ENCODE measurements around the gene MYO18A.

Gene MYO18A

GRCh38 chr17:29135464-29135863, 44.7 kb downstream of the MYO18A start:
- Histone ChIP-seq H3K4me3 (ENCODE audit: low read depth, low read length) (no peak overlapping the region), H3K4me1 (ENCODE audit: control insufficient read depth, insufficient read depth, low read length) (peaks cover 5% of the 10 kb centered on the region), H3K9me3 (ENCODE audit: control insufficient read depth, insufficient read depth, low read depth, low read length) (no peaks in the 10 kb centered on the region), H3K36me3 (ENCODE audit: control insufficient read depth in 2 of 2, insufficient read depth in 1 of 2, low read length in 2 of 2) (no peaks in the 10 kb centered on the region), H3K27ac (ENCODE audit: extremely low read depth, low read depth, low read length) (no peak overlapping the region)
- ChIA-PET CTCF (interaction anchor here (21.4 kb wide), 1 partner anchor 17 kb away, joined by 506 read pairs; no protein-coding TSS in a partner anchor), POLR2A (no interaction called here)
- TF ChIP-seq ZNF280C (tag by site-specific recombination; IDR thresholded peaks at IDR 0.05) (no peak), ZNF518A (tag by site-specific recombination; conservative IDR thresholded peaks at IDR 0.05; ENCODE audit: low read depth) (no peak), ZNF548 (tag by site-specific recombination; IDR thresholded peaks at IDR 0.05) (no peak), ZNF560 (tag by site-specific recombination; IDR thresholded peaks at IDR 0.05; ENCODE audit: borderline replicate concordance) (no peak), ZNF248 (tag by site-specific recombination; IDR thresholded peaks at IDR 0.05) (no peak), REST (tag by site-specific recombination; IDR thresholded peaks at IDR 0.05) (no peak), SCRT1 (tag by site-specific recombination; IDR thresholded peaks at IDR 0.05; ENCODE audit: borderline replicate concordance) (no peak), TSHZ1 (tag by site-specific recombination; IDR thresholded peaks at IDR 0.05; ENCODE audit: borderline replicate concordance) (no peak), ZNF350 (tag by site-specific recombination; IDR thresholded peaks at IDR 0.05) (no peak), ZNF114 (tag by site-specific recombination; IDR thresholded peaks at IDR 0.05) (no peak), ZNF777 (tag by site-specific recombination; IDR thresholded peaks at IDR 0.05; ENCODE audit: borderline replicate concordance) (no peak)

Data from HEK293 (cell line).